T47D (cell line): ENCODE data around the gene DRD4.
A peak's percentile ranks its signal among the peaks of the same experiment; 100 is the strongest.

Source experiments
- DNase-seq, 2 experiments: peaks; one replicate each; pipeline versions ENCODE4 v3.0.0 to v3.0.0-alpha.2; 2011 to 2012; ENCODE audit warnings: low read depth in 1 of 2, low spot score in 1 of 2
- JUND ChIP-seq: IDR thresholded peaks from 2 replicates; pipeline ENCODE4 v1.6.1; 2012; ENCODE audit warnings: low read depth
- in situ Hi-C: cut with HindIII; loops from 2 replicates; pipeline ENCODE4 v1.10.0; 2016; ENCODE audit warnings: low sequenced_read_pairs, low pct_unique_long_range_greater_than_20kb

The DRD4 gene

DNA sequence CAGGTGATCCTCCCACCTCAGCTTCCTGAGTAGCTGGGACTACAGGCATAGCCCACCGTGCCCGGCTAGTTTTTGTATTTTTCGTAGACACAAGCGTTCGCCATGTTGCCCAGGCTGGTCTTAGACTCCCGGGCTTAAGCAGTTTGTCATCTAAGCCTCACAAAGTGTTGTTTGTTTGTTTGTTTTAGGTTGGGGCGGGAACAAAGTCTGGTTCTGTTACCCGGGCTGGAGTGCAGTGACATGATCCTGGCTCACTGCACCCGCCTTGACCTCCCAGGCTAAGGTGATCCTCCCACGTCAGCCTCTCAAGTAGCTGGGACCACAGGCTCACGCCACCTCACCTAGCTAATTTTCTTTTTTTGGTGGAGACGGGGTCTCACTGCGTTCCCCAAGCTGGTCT is 33.9 kb upstream of the DRD4 start:
- in situ Hi-C loops: no loop called here
- no peak for TF ChIP-seq JUND
- DNase-seq: no peak

DNA sequence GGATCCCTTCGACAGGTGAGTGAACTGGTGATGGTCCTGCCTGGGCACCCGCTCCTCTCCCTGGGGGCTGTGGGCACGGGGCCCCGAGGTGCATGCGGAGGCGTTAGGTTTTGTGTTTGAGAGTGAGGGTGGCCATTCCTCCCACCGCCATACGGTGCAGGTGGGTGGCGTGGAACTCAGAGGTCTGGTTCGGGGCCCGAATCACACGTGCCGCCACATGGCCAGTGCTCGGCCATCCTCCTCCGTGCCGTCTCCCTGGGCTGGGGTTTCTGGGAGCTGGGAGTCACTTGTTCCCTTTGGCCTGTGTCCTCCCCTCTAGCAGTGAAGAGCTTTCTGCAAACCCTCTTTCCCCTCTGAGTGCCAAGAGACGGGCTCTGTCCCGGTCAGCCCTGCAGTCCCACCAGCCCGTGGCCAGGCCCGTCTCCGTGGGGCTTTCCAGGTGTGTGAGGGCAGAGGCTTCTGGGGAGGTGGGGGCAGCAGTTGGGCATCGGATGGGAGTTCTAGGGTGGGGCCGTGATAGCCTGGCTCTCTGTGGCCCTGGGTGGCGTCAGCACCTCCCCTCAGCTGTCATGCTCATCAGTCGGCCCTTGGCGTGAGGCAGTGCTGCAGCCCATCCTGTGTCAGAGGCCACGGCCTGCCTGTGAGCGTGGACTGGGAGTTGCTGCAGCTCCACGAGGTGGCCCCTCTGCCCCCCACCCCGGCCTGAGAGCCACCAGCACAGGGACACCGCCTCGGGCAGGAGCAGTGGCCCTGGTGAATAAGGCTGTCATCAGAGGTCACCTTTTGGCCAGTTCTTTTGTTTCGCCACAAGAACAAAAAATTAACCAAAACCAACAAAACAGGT is 31.6 kb upstream of the DRD4 start:
- TF ChIP-seq JUND: no peak
- DNase-seq: no peak

GRCh38 chr11:606245-606644 is 30.8 kb upstream of the DRD4 start:
- in situ Hi-C loops: no loop called here
- TF ChIP-seq JUND: no peak
- peak; percentile 72 to 79 for DNase-seq

More for the DNA sequence above, 31.6 kb upstream of the DRD4 start:
- in situ Hi-C loops: no loop called here

GRCh38 chr11:607020-607780 is 29.9 kb upstream of the DRD4 start:
- TF ChIP-seq JUND: no peak
- in situ Hi-C loops: no loop called here
- DNase-seq: no peak

DNA sequence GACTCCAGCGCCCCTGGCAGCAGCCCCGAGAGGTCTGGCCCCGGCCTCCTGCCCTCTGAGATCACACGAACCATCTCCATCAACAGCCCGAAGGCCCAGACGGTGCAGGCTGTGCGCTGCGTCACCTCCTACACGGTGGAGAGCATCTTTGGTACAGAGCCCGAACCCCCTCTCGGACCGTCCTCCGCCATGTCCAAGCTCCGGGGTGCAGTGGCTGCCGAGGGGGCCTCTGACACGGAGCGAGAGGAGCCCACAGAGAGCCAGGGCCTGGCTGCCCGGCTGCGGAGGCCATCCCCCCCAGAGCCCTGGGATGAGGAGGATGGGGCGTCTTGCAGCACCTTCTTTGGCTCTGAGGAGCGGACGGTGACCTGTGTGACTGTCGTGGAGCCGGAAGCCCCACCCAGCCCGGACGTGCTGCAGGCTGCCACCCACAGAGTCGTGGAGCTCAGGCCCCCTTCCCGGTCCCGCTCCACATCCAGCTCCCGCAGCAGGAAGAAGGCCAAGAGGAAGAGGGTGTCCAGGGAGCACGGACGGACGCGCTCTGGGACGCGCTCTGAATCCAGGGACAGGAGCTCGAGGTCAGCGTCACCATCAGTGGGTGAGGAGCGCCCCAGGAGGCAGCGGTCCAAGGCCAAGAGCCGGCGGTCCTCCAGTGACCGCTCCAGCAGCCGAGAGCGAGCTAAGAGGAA is 29.0 kb upstream of the DRD4 start:
- no peak for TF ChIP-seq JUND
- DNase-seq: no peak
- in situ Hi-C loops: no loop called here

DNA sequence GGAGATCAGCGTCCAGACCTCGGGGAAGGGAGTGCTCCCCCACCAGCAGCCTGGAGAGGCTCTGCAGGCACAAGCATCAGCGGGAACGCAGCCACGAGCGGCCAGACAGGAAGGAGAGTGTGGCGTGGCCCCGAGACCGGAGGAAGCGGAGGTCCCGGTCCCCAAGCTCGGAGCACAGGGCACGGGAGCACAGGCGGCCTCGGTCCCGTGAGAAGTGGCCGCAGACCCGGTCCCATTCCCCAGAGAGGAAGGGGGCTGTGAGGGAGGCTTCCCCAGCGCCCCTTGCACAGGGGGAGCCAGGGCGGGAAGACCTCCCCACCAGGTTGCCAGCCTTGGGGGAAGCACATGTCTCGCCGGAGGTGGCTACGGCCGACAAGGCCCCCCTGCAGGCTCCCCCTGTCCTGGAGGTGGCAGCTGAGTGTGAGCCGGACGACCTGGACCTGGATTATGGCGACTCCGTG is 28.2 kb upstream of the DRD4 start:
- TF ChIP-seq JUND: no peak
- DNase-seq: no peak
- in situ Hi-C loops: no loop called here

DNA sequence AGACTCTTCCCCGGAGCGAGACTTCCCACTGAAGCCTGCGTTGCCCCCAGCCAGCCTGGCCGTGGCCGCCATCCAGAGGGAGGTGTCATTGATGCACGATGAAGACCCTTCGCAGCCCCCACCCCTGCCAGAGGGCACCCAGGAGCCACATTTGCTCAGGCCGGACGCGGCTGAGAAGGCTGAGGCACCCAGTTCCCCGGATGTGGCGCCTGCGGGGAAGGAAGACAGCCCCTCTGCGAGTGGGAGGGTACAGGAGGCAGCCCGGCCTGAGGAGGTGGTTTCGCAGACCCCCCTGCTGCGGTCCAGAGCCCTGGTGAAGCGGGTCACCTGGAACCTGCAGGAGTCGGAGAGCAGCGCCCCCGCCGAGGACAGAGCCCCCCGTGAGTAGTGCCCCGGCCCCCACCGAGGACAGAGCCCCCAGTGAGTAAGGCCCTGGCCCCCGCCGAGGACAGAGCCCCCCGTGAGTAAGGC is 27.7 kb upstream of the DRD4 start:
- TF ChIP-seq JUND: no peak
- no peak for DNase-seq
- in situ Hi-C loops: no loop called here

- no peak for DNase-seq
- in situ Hi-C loops: no loop called here
- TF ChIP-seq JUND: no peak
Measured at GRCh38 chr11:610146-610801, 26.8 kb upstream of the DRD4 start.

- in situ Hi-C loops: no loop called here
- TF ChIP-seq JUND: no peak
- no peak for DNase-seq
Measured at GRCh38 chr11:611001-611996, 25.8 kb upstream of the DRD4 start.

- DNase-seq: peak in 1 of 2 experiments; percentile 50
- in situ Hi-C loops: no loop called here
Measured at GRCh38 chr11:612201-612960, 24.7 kb upstream of the DRD4 start.

GRCh38 chr11:612961-613300 is 24.1 kb upstream of the DRD4 start:
- no peak for TF ChIP-seq JUND
- in situ Hi-C loops: no loop called here
- no peak for DNase-seq

More at GRCh38 chr11:612201-612960, 24.7 kb upstream of the DRD4 start:
- TF ChIP-seq JUND: no peak
